ENCODE results near the gene TMPRSS9. TPM values are rescaled to one million over a fixed set of nuclear protein-coding genes. Genes with fewer than 3 reads are reported as not detected.

TMPRSS9 gene
- total and polyA plus RNA-seq, 9 donors = 0.05 to 0.51 (median 0.19) TPM; not detected in 1

GRCh38 chr19:2412449-2412848 lies 52.4 kb downstream of the TMPRSS9 start:
- 40 to 51% (median 49%) methylated on average over 2 of the region's 2 CpGs for WGBS, 3 donors
- no peaks in the 10 kb centered on the region for H3K27me3 ChIP-seq
- no peaks in the 10 kb centered on the region for H3K36me3 ChIP-seq
- H3K27ac ChIP-seq = no peak overlapping the region
- H3K9me3 ChIP-seq = no peaks in the 10 kb centered on the region
- no peak overlapping the region for H3K4me3 ChIP-seq
- DNase-seq = no peak
- no peak for TF ChIP-seq CTCF (IDR thresholded peaks at IDR 0.05)
- no peaks in the 10 kb centered on the region for H3K4me1 ChIP-seq (ENCODE audit: insufficient read depth)
- intact Hi-C loops (cut with DNase I) = no loop called here

- Histone ChIP-seq H3K27ac (no peak overlapping the region), H3K36me3 (no peaks in the 10 kb centered on the region), H3K4me3 (no peak overlapping the region), H3K27me3 (no peaks in the 10 kb centered on the region), H3K4me1 (ENCODE audit: insufficient read depth) (no peaks in the 10 kb centered on the region), H3K9me3 (no peaks in the 10 kb centered on the region)
- 55 to 69% (median 57%) methylated on average over 7 of the region's 7 CpGs for WGBS, 3 donors
- no peak for DNase-seq
- TF ChIP-seq EP300 (IDR thresholded peaks at IDR 0.05) (no peak), POLR2A (IDR thresholded peaks at IDR 0.05) (no peak), CTCF (IDR thresholded peaks at IDR 0.05) (no peak)
- intact Hi-C loops (cut with DNase I) = no loop called here
Observed at GRCh38 chr19:2413159-2413558, 53.1 kb downstream of the TMPRSS9 start.

- no peak for DNase-seq
- Histone ChIP-seq H3K4me3 (no peak overlapping the region), H3K27ac (no peak overlapping the region), H3K27me3 (no peaks in the 10 kb centered on the region), H3K36me3 (no peaks in the 10 kb centered on the region), H3K9me3 (no peaks in the 10 kb centered on the region), H3K4me1 (ENCODE audit: insufficient read depth) (no peaks in the 10 kb centered on the region)
- intact Hi-C loops (cut with DNase I) = no loop called here
- 80 to 91% (median 82%) methylated on average over 15 to 16 of the region's 16 CpGs for WGBS, 3 donors
- TF ChIP-seq POLR2A (IDR thresholded peaks at IDR 0.05) = no peak
Observed at GRCh38 chr19:2413629-2414028, 53.6 kb downstream of the TMPRSS9 start.

GRCh38 chr19:2415281-2415972 lies 55.4 kb downstream of the TMPRSS9 start:
- 64 to 73% (median 71%) methylated on average over 29 of the region's 29 CpGs for WGBS, 3 donors
- H3K4me1 ChIP-seq (ENCODE audit: insufficient read depth) = no peaks in the 10 kb centered on the region
- intact Hi-C loops (cut with DNase I) = no loop called here
- H3K9me3 ChIP-seq = no peaks in the 10 kb centered on the region
- H3K27me3 ChIP-seq = no peaks in the 10 kb centered on the region
- no peak overlapping the region for H3K4me3 ChIP-seq
- no peak overlapping the region for H3K27ac ChIP-seq
- no peak for TF ChIP-seq CTCF (IDR thresholded peaks at IDR 0.05)
- no peak for TF ChIP-seq POLR2A (IDR thresholded peaks at IDR 0.05)
- TF ChIP-seq EP300 (IDR thresholded peaks at IDR 0.05) = no peak
- DNase-seq = no peak
- H3K36me3 ChIP-seq = no peaks in the 10 kb centered on the region

- TF ChIP-seq CTCF (IDR thresholded peaks at IDR 0.05) = no peak
- no peak for TF ChIP-seq POLR2A (IDR thresholded peaks at IDR 0.05)
- no peak for TF ChIP-seq EP300 (IDR thresholded peaks at IDR 0.05)
Observed at GRCh38 chr19:2415973-2416319, 55.9 kb downstream of the TMPRSS9 start.

More at GRCh38 chr19:2415973-2416319, 55.9 kb downstream of the TMPRSS9 start:
- Histone ChIP-seq H3K36me3 (no peaks in the 10 kb centered on the region), H3K27ac (no peak overlapping the region), H3K4me3 (no peak overlapping the region), H3K9me3 (no peaks in the 10 kb centered on the region), H3K4me1 (ENCODE audit: insufficient read depth) (no peaks in the 10 kb centered on the region), H3K27me3 (no peaks in the 10 kb centered on the region)
- DNase-seq = no peak
- intact Hi-C loops (cut with DNase I) = no loop called here
- WGBS, 3 donors = 58 to 73% (median 68%) methylated on average over 4 to 6 of the region's 6 CpGs

All from ovary (tissue), 9 donors.